Activated CD8-positive, alpha-beta memory T cell treated with anti-CD3 and anti-CD28 coated beads, Interleukin-2, amount 50 U/mL, for 24 hours (primary cell): Measurements from ENCODE around the gene PLEKHM3.
"Not testable (repeated sequence)": the region's sequence is repeated elsewhere in the genome, so short reads cannot be mapped to it uniquely, and the experiment has no call there.

Experiments
- DNase-seq: peaks from one replicate; pipeline ENCODE4 v3.0.0-alpha.2; 2020; ENCODE audit errors: extremely low read depth

Gene PLEKHM3

GRCh38 chr2:208037564-208038487 lies 12.5 kb upstream of the PLEKHM3 start:
- DNase-seq, result no peak

GRCh38 chr2:208036357-208036756 lies 11.0 kb upstream of the PLEKHM3 start:
- DNase-seq, result no peak

GRCh38 chr2:208034503-208035140 lies 9.3 kb upstream of the PLEKHM3 start:
- no peak for DNase-seq

GRCh38 chr2:208033701-208034502 lies 8.6 kb upstream of the PLEKHM3 start:
- DNase-seq, result no peak

GRCh38 chr2:208031608-208032019 lies 6.3 kb upstream of the PLEKHM3 start:
- no peak for DNase-seq

GRCh38 chr2:208025814-208026184 lies 472 bp upstream of the PLEKHM3 start:
- no peak for DNase-seq

GRCh38 chr2:208024091-208024490 lies 1.2 kb downstream of the PLEKHM3 start:
- no peak for DNase-seq

- DNase-seq, result no peak
Observed at GRCh38 chr2:208020253-208020652, 5.1 kb downstream of the PLEKHM3 start.

GRCh38 chr2:208018124-208018712 lies 7.1 kb downstream of the PLEKHM3 start:
- not testable (repeated sequence) for DNase-seq

GRCh38 chr2:208017721-208018120 lies 7.6 kb downstream of the PLEKHM3 start:
- no peak for DNase-seq

- DNase-seq, result no peak
Observed at GRCh38 chr2:208015475-208015874, 9.9 kb downstream of the PLEKHM3 start.

- no peak for DNase-seq
Observed at GRCh38 chr2:208013285-208014178, 11.8 kb downstream of the PLEKHM3 start.

- no peak for DNase-seq
Observed at GRCh38 chr2:208012449-208012848, 12.9 kb downstream of the PLEKHM3 start.

- no peak for DNase-seq
Observed at GRCh38 chr2:208010506-208010905, 14.8 kb downstream of the PLEKHM3 start.

- no peak for DNase-seq
Observed at GRCh38 chr2:208006833-208007232, 18.5 kb downstream of the PLEKHM3 start.

GRCh38 chr2:208006337-208006736 lies 19.0 kb downstream of the PLEKHM3 start:
- no peak for DNase-seq

- no peak for DNase-seq
Observed at GRCh38 chr2:208001924-208002323, 23.4 kb downstream of the PLEKHM3 start.

- no peak for DNase-seq
Observed at GRCh38 chr2:208000701-208001395, 24.5 kb downstream of the PLEKHM3 start.

- no peak for DNase-seq
Observed at GRCh38 chr2:207996848-207997247, 28.5 kb downstream of the PLEKHM3 start.

GRCh38 chr2:207995887-207996286 lies 29.4 kb downstream of the PLEKHM3 start:
- DNase-seq, result no peak
